H1 (cell line): ENCODE results near the gene YRDC. TPM values are rescaled to one million over a fixed set of nuclear protein-coding genes. Genes with fewer than 3 reads are reported as not detected.

Experiments
- CTCF ChIA-PET: fragments of 300-600 bp; sonication (Branson Sonifier 250); formaldehyde crosslinking; loops from one replicate; lab custom pipeline; 2021; ENCODE audit not compliant: partially characterized antibody; lab: Charles Lee
- POLR2A ChIA-PET: fragments of 300-600 bp; sonication (Branson Sonifier 250); formaldehyde crosslinking; loops from one replicate; lab custom pipeline; 2021; ENCODE audit warnings: inconsistent platforms; ENCODE audit not compliant: partially characterized antibody; lab: Charles Lee
- DNase-seq, 2 experiments: peaks; one replicate each; pipeline versions ENCODE4 v3.0.0 to v3.0.0-alpha.2; 2010 to 2022; ENCODE audit warnings: low spot score in 2 of 2, low read depth in 1 of 2, mixed read lengths in 1 of 2
- FAIRE-seq: peaks from 2 replicates; lab custom pipeline; 2011; peaks lifted over from hg19 to GRCh38; lab: Jason Lieb, UNC
- H2AFZ ChIP-seq: 2 replicates; pipeline ENCODE4 v1.8.1; 2012; ENCODE audit warnings: low read length, inconsistent platforms
- H2AK5ac ChIP-seq: 2 replicates; pipeline ENCODE4 v1.6.1; 2013; ENCODE audit warnings: low read depth, low read length
- H2BK120ac ChIP-seq: replicated peaks from 2 replicates; pipeline ENCODE3; 2013; ENCODE audit warnings: low read depth, low read length, inconsistent platforms
- H2BK12ac ChIP-seq: 2 replicates; pipeline ENCODE4 v1.6.1; 2013; ENCODE audit warnings: low read depth, low read length
- H2BK15ac ChIP-seq: 2 replicates; pipeline ENCODE4 v1.6.1; 2013; ENCODE audit warnings: low read length
- H2BK20ac ChIP-seq: 2 replicates; pipeline ENCODE4 v1.6.1; 2013; ENCODE audit warnings: low read length
- H2BK5ac ChIP-seq: 2 replicates; pipeline ENCODE4 v1.6.1; 2013; ENCODE audit warnings: low read depth, low read length
- H3K14ac ChIP-seq: 2 replicates; pipeline ENCODE4 v1.6.1; 2013; ENCODE audit warnings: inconsistent platforms; ENCODE audit not compliant: insufficient read length
- H3K18ac ChIP-seq: 2 replicates; pipeline ENCODE4 v1.6.1; 2013; ENCODE audit warnings: low read length; ENCODE audit errors: extremely low read depth
- H3K23ac ChIP-seq: 2 replicates; pipeline ENCODE4 v1.6.1; 2013; ENCODE audit warnings: inconsistent platforms; ENCODE audit not compliant: insufficient read length
- H3K23me2 ChIP-seq: 2 replicates; pipeline ENCODE4 v1.6.1; 2013; ENCODE audit warnings: low read depth, low read length
- H3K27ac ChIP-seq: 2 replicates; pipeline ENCODE4 v1.6.1; 2011; ENCODE audit warnings: low read depth, low read length, inconsistent platforms
- H3K27me3 ChIP-seq, 4 experiments: replicated peaks in 1 of 4; 1 replicate in 1 of 4; 2 replicates in 3 of 4; pipeline versions ENCODE4 v1.6.1 to v1.8.1; 2011 to 2013; ENCODE audit warnings: low read length in 3 of 4, mild to moderate bottlenecking in 3 of 4, inconsistent platforms in 2 of 4, mixed read lengths in 2 of 4, moderate library complexity in 1 of 4; ENCODE audit not compliant: control insufficient read depth in 3 of 4, insufficient read depth in 3 of 4; ENCODE audit errors: extremely low read depth in 1 of 4
- H3K36me3 ChIP-seq, 4 experiments: 2 replicates each; pipeline versions ENCODE4 v1.6.1 to v1.8.1; 2011 to 2013; ENCODE audit warnings: mild to moderate bottlenecking in 4 of 4, low read length in 3 of 4, moderate library complexity in 2 of 4, control low read depth in 1 of 4, inconsistent platforms in 1 of 4; ENCODE audit not compliant: insufficient read depth in 4 of 4, control insufficient read depth in 2 of 4
- H3K4ac ChIP-seq: replicated peaks from 2 replicates; pipeline ENCODE3; 2013; ENCODE audit warnings: low read length, low read depth, mixed read lengths, inconsistent platforms; ENCODE audit not compliant: insufficient read length
- H3K4me1 ChIP-seq, 4 experiments: replicated peaks in 1 of 4; 1 replicate in 1 of 4; 2 replicates in 3 of 4; pipeline versions ENCODE4 v1.6.1 to v1.8.1; 2011 to 2013; ENCODE audit warnings: low read length in 3 of 4, inconsistent platforms in 2 of 4, mixed read lengths in 1 of 4; ENCODE audit not compliant: insufficient read depth in 4 of 4, control insufficient read depth in 3 of 4
- H3K4me2 ChIP-seq, 2 experiments: 2 replicates each; pipeline versions ENCODE4 v1.6.1 to v1.8.1; 2011 to 2013; ENCODE audit warnings: low read depth in 2 of 2, low read length in 2 of 2, control low read depth in 1 of 2, inconsistent platforms in 1 of 2, mild to moderate bottlenecking in 1 of 2; ENCODE audit not compliant: insufficient read depth in 1 of 2
- H3K4me3 ChIP-seq, 4 experiments: fragments of 200-600, 300-600 bp in 1 of 4; sonication (generic), shearing (Covaris generic), sonication (Bioruptor Twin) in 1 of 4; 2 replicates each; pipeline versions ENCODE4 v1.5.1 to v1.8.1; 2011 to 2016; ENCODE audit warnings: low read length in 4 of 4, low read depth in 3 of 4, control low read depth in 2 of 4, inconsistent platforms in 2 of 4, mild to moderate bottlenecking in 2 of 4, mixed read lengths in 1 of 4, moderate library complexity in 1 of 4; ENCODE audit not compliant: insufficient read depth in 2 of 4; ENCODE audit errors: extremely low read depth in 1 of 4
- H3K56ac ChIP-seq: replicated peaks from 2 replicates; pipeline ENCODE3; 2013; ENCODE audit warnings: low read depth, mild to moderate bottlenecking, mixed read lengths, low read length, inconsistent platforms; ENCODE audit not compliant: insufficient read length
- H3K79me1 ChIP-seq: 2 replicates; pipeline ENCODE4 v1.6.1; 2013; ENCODE audit warnings: low read depth, low read length, control low read depth
- H3K79me2 ChIP-seq, 2 experiments: 2 replicates each; pipeline versions ENCODE4 v1.6.1 to v1.8.1; 2012 to 2013; ENCODE audit warnings: low read length in 2 of 2, mild to moderate bottlenecking in 2 of 2, inconsistent platforms in 1 of 2; ENCODE audit not compliant: insufficient read depth in 2 of 2, control insufficient read depth in 1 of 2
- H3K9ac ChIP-seq, 4 experiments: replicated peaks in 1 of 4; 1 replicate in 1 of 4; 2 replicates in 3 of 4; pipeline versions ENCODE4 v1.6.1 to v1.8.1; 2011 to 2013; ENCODE audit warnings: low read depth in 3 of 4, low read length in 3 of 4, control low read depth in 2 of 4, mild to moderate bottlenecking in 2 of 4, moderate library complexity in 2 of 4, inconsistent platforms in 1 of 4; ENCODE audit errors: extremely low read depth in 1 of 4
- H3K9me3 ChIP-seq, 2 experiments: 2 replicates each; pipeline versions ENCODE4 v1.6.1 to v1.8.1; 2012 to 2013; ENCODE audit warnings: mild to moderate bottlenecking in 2 of 2, moderate library complexity in 2 of 2, control low read depth in 1 of 2, inconsistent platforms in 1 of 2, low read depth in 1 of 2, low read length in 1 of 2, mixed read lengths in 1 of 2; ENCODE audit not compliant: insufficient read depth in 2 of 2
- H4K20me1 ChIP-seq, 2 experiments: replicated peaks in 1 of 2; 2 replicates each; pipeline versions ENCODE3 to v1.8.1; 2011 to 2013; ENCODE audit warnings: inconsistent platforms in 2 of 2, low read length in 2 of 2, mild to moderate bottlenecking in 1 of 2; ENCODE audit not compliant: insufficient read depth in 2 of 2, control insufficient read depth in 1 of 2
- H4K5ac ChIP-seq: 2 replicates; pipeline ENCODE4 v1.6.1; 2013; ENCODE audit warnings: low read length, low read depth, mixed read lengths, inconsistent platforms; ENCODE audit not compliant: insufficient read length
- H4K8ac ChIP-seq: 2 replicates; pipeline ENCODE4 v1.8.0; 2013; ENCODE audit warnings: mild to moderate bottlenecking, moderate library complexity, low read length, inconsistent platforms; ENCODE audit not compliant: insufficient read depth; ENCODE audit errors: extremely low read depth
- H4K91ac ChIP-seq: replicated peaks from 2 replicates; pipeline ENCODE3; 2013; ENCODE audit warnings: low read length, mixed read lengths, inconsistent platforms; ENCODE audit not compliant: insufficient read length
- CEBPB ChIP-seq: IDR thresholded peaks from 2 replicates; pipeline ENCODE4 v1.6.1; 2012; ENCODE audit warnings: low read depth, low read length
- CHD2 ChIP-seq: IDR thresholded peaks from 2 replicates; pipeline ENCODE4 v1.6.1; 2012; ENCODE audit warnings: low read length, improper control_type of control experiment
- POLR2AphosphoS5 ChIP-seq: IDR thresholded peaks from 2 replicates; pipeline ENCODE4 v1.6.1; 2011; ENCODE audit warnings: low read depth, low read length
- WGBS, 2 experiments: shearing (Covaris generic) in 1 of 2; methylation state at CpG; one replicate each; pipeline versions ENCODE4 v1.1.6 to v1.1.7; 2013 to 2015; ENCODE audit warnings: low lambda C conversion rate in 2 of 2, mixed read lengths in 2 of 2, inconsistent platforms in 1 of 2, low coverage in 1 of 2, missing lambda C conversion rate in 1 of 2; ENCODE audit not compliant: insufficient replicate concordance in 2 of 2, insufficient coverage in 1 of 2, insufficient read length in 1 of 2; ENCODE audit errors: extremely low coverage in 1 of 2, missing lambda C conversion rate in 1 of 2; 5-methylcytosine and 5-hydroxymethylcytosine counted together
- polyA plus RNA-seq, 7 experiments: library from polyadenylated mRNA; depleted of rRNA in 3 of 7; stranded (reverse) in 5 of 7; unstranded in 2 of 7; fragments of >200 nt in 5 of 7; fragments of 200-250 nt in 2 of 7; gene quantifications; 1 replicate in 5 of 7; 2 replicates in 1 of 7; 4 replicates in 1 of 7; pipeline versions ENCODE4 v1.2.1 to v1.2.3, GENCODE V29; 2011 to 2013; ENCODE audit warnings: missing spikeins in 2 of 7, mixed read lengths in 2 of 7
- total RNA-seq: library from RNA; stranded (reverse); fragmentation: NEBNext Ultra II Directional; extraction: Animal tissue kit (Norgen Biotek cat#: 25700); gene quantifications from 2 replicates; pipeline ENCODE4 v1.2.1, GENCODE V29; 2021

YRDC gene
- total and polyA plus RNA-seq, 2 of the 8 experiments (the other 6 are each of a cell fraction or from before 2014, with no cell fraction given): 21.1 to 21.6 TPM

- H3K79me1 ChIP-seq: no peaks in the 10 kb centered on the region
- no peak overlapping the region for H3K4ac ChIP-seq
- H3K23me2 ChIP-seq: no peaks in the 10 kb centered on the region
- no peaks in the 10 kb centered on the region for H3K9me3 ChIP-seq
- no peak overlapping the region for H2BK15ac ChIP-seq
- 100% methylated on average over 1 of the region's 1 CpG; no CpG with 5 or more reads in 1 of the 2 experiments for WGBS, 2 experiments
- no peak overlapping the region for H2BK5ac ChIP-seq
- H2AFZ ChIP-seq: no peak overlapping the region
- ChIA-PET POLR2A (interaction anchor here (1.0 to 1.6 kb wide), 3 partner anchors 10 to 35 kb away, joined by 3 to 4 read pairs (median 3); partner anchors contain the start of gene MTF1), CTCF (interaction anchor here (0.8 to 1.2 kb wide), 2 partner anchors 11 to 29 kb away, joined by 3 to 5 read pairs; no protein-coding TSS in a partner anchor)
- H4K20me1 ChIP-seq: peaks cover 4 to 8% of the 10 kb centered on the region in 2 experiments
- H3K27me3 ChIP-seq: no peaks in the 10 kb centered on the region
- peaks cover 5 to 25% (median 14%) of the 10 kb centered on the region in 4 experiments; a peak in 6 of 8 replicates for H3K36me3 ChIP-seq
- DNase-seq: no peak
- no peak overlapping the region for H3K23ac ChIP-seq
- no peak overlapping the region for H3K56ac ChIP-seq
- no peak overlapping the region for H3K27ac ChIP-seq
- H3K9ac ChIP-seq: no peak overlapping the region
- no peak overlapping the region for H2AK5ac ChIP-seq
- no peak overlapping the region for H3K4me2 ChIP-seq
- no peak overlapping the region for H3K4me3 ChIP-seq
- no peak overlapping the region for H3K14ac ChIP-seq
- H3K79me2 ChIP-seq: no peaks in the 10 kb centered on the region; a peak in 2 of 4 replicates
- no peak overlapping the region for H3K18ac ChIP-seq
- H4K8ac ChIP-seq: no peak overlapping the region
- no peak overlapping the region for H2BK12ac ChIP-seq
- H3K4me1 ChIP-seq: no peaks in the 10 kb centered on the region
- no peak for TF ChIP-seq CEBPB
- TF ChIP-seq CHD2: no peak
- no peak for TF ChIP-seq POLR2AphosphoS5
- FAIRE-seq: no peak
- H2BK20ac ChIP-seq: no peak overlapping the region
- no peak overlapping the region for H2BK120ac ChIP-seq
- no peak overlapping the region for H4K5ac ChIP-seq
- H4K91ac ChIP-seq: no peak overlapping the region
These were observed 32.7 kb upstream of the YRDC start for GRCh38 chr1:37840711-37841110.
